Body of pancreas (tissue), 4 donors: ENCODE results near the gene TUBGCP5. TPM values are rescaled to one million over a fixed set of nuclear protein-coding genes. Genes with fewer than 3 reads are reported as not detected.
A peak's percentile ranks its signal among the peaks of the same experiment; 100 is the strongest.

Experiments used
- ATAC-seq: fragments of 150-250 bp; one replicate; pipeline ENCODE4 v1.9.1; 2016
- DNase-seq, 4 donors: peaks; one replicate each; pipeline ENCODE4 v3.0.0-alpha.2; 2019
- H3K27ac ChIP-seq, 4 donors: fragments of 200-600 bp; sonication (generic); 1 replicate in 3 of 4; 2 replicates in 1 of 4; pipeline versions ENCODE4 v1.5.1 to v1.6.1; 2016 to 2019; ENCODE audit warnings: mild to moderate bottlenecking in 1 of 4, mixed read lengths in 1 of 4, moderate library complexity in 1 of 4
- H3K27me3 ChIP-seq, 2 donors: fragments of 200-600 bp; sonication (generic); one replicate each; pipeline ENCODE4 v1.6.0; 2016; ENCODE audit warnings: mild to moderate bottlenecking in 1 of 2
- H3K36me3 ChIP-seq, 2 donors: fragments of 200-600 bp; sonication (generic); replicated peaks in 1 of 2; 2 replicates each; pipeline ENCODE4 v1.5.1; 2016; ENCODE audit warnings: low read depth in 2 of 2; ENCODE audit not compliant: insufficient read depth in 1 of 2
- H3K4me1 ChIP-seq: fragments of 200-600 bp; sonication (generic); one replicate; pipeline ENCODE4 v1.6.0; 2016
- H3K4me3 ChIP-seq, 2 donors: fragments of 200-600 bp; sonication (generic); 1 replicate in 1 of 2; 2 replicates in 1 of 2; pipeline ENCODE4 v1.5.1; 2016 to 2019
- H3K9me3 ChIP-seq, 3 donors: fragments of 200-600 bp; sonication (generic); 1 replicate in 2 of 3; 2 replicates in 1 of 3; pipeline ENCODE4 v1.5.1; 2016
- CTCF ChIP-seq, 7 experiments: fragments of 450-650 bp in 4 of 7; fragments of 200-600 bp in 3 of 7; sonication (generic) in 3 of 7; IDR thresholded peaks; one replicate each; pipeline ENCODE4 v1.5.1; 2016 to 2019; ENCODE audit warnings: antibody characterized with exemption in 7 of 7
- POLR2A ChIP-seq, 3 donors: fragments of 450-650 bp; IDR thresholded peaks; one replicate each; pipeline ENCODE4 v1.6.1; 2016; ENCODE audit warnings: antibody characterized with exemption in 3 of 3, mild to moderate bottlenecking in 2 of 3
- WGBS, 2 donors: methylation state at CpG; one replicate each; pipeline ENCODE4 v1.1.5; 2017; 5-methylcytosine and 5-hydroxymethylcytosine counted together
- intact Hi-C: fragments of 100-400 bp; cut with DNase I; formaldehyde crosslinking; loops from one replicate; pipeline ENCODE4 v1.15.1; 2023
- total RNA-seq, 2 donors: library from RNA; depleted of rRNA; stranded (reverse); fragments of >200 nt; gene quantifications; one replicate each; pipeline ENCODE4 v1.1.0, GENCODE V29; 2016

Gene TUBGCP5
- total RNA-seq, 2 donors from 2014 or later = 12.2 to 12.7 TPM

- Histone ChIP-seq H3K4me1 (peaks cover 32% of the 10 kb centered on the region), H3K27ac (peak overlapping the region; percentile 94), H3K4me3 (peak overlapping the region; percentile 64 to 95), H3K36me3 (no peaks in the 10 kb centered on the region), H3K27me3 (no peaks in the 10 kb centered on the region), H3K9me3 (no peaks in the 10 kb centered on the region)
- intact Hi-C loops = no loop called here
- 0% methylated on average over 25 to 70 of the region's 88 CpGs for WGBS, 2 donors
- peak; percentile 45 for ATAC-seq
- peak; percentile 66 to 76 (median 66) for DNase-seq
- TF ChIP-seq CTCF (IDR thresholded peaks at IDR 0.05) (no peak), POLR2A (IDR thresholded peaks at IDR 0.05) (peak in 2 of 3 donors; percentile 49 to 57)
Measured at GRCh38 chr15:22979238-22980188, 59.9 kb downstream of the TUBGCP5 start.

- Histone ChIP-seq H3K36me3 (no peaks in the 10 kb centered on the region), H3K9me3 (no peaks in the 10 kb centered on the region), H3K27ac (peak overlapping the region; percentile 94), H3K4me3 (peak overlapping the region; percentile 64 to 95), H3K27me3 (no peaks in the 10 kb centered on the region), H3K4me1 (peaks cover 38% of the 10 kb centered on the region)
- ATAC-seq (peak; percentile 15), DNase-seq (no peak)
- intact Hi-C loops = no loop called here
- no peak for TF ChIP-seq CTCF (IDR thresholded peaks at IDR 0.05)
- no peak for TF ChIP-seq POLR2A (IDR thresholded peaks at IDR 0.05)
- 4 to 9% methylated on average over 15 to 22 of the region's 22 CpGs for WGBS, 2 donors
Measured at GRCh38 chr15:22978691-22979237, 60.6 kb downstream of the TUBGCP5 start.

GRCh38 chr15:22974745-22975144, 64.6 kb downstream of the TUBGCP5 start:
- intact Hi-C loops = no loop called here
- no peak overlapping the region for H3K4me3 ChIP-seq
- peaks cover 42% of the 10 kb centered on the region for H3K4me1 ChIP-seq
- no peak for TF ChIP-seq CTCF (IDR thresholded peaks at IDR 0.05)
- no peak for TF ChIP-seq POLR2A (IDR thresholded peaks at IDR 0.05)
- no peaks in the 10 kb centered on the region for H3K36me3 ChIP-seq
- no peaks in the 10 kb centered on the region for H3K27me3 ChIP-seq
- peak in 1 of 4 donors; percentile 38 for DNase-seq
- no peak for ATAC-seq
- no peaks in the 10 kb centered on the region for H3K9me3 ChIP-seq
- 67 to 73% methylated on average over 4 of the region's 4 CpGs for WGBS, 2 donors
- peak overlapping the region in 1 of 4 donors; percentile 26 for H3K27ac ChIP-seq

GRCh38 chr15:22973987-22974386, 65.4 kb downstream of the TUBGCP5 start:
- Histone ChIP-seq H3K4me1 (peaks cover 45% of the 10 kb centered on the region), H3K36me3 (no peaks in the 10 kb centered on the region), H3K27me3 (no peaks in the 10 kb centered on the region), H3K27ac (peak overlapping the region in 1 of 4 donors; percentile 39), H3K4me3 (no peak overlapping the region), H3K9me3 (no peaks in the 10 kb centered on the region)
- intact Hi-C loops = no loop called here
- DNase-seq (no peak), ATAC-seq (no peak)
- 67 to 85% methylated on average over 4 of the region's 4 CpGs for WGBS, 2 donors
- TF ChIP-seq CTCF (IDR thresholded peaks at IDR 0.05) = no peak
- TF ChIP-seq POLR2A (IDR thresholded peaks at IDR 0.05) = no peak
